ENCODE results near the gene AKAP13.

Gene AKAP13

GRCh38 chr15:85672332-85673084 is 292.1 kb downstream of the AKAP13 start:
- TF ChIP-seq CTCF (IDR thresholded peaks at IDR 0.05) (no peak), ZFX (IDR thresholded peaks at IDR 0.05; ENCODE audit: borderline replicate concordance) (no peak)
- H3K27ac ChIP-seq, result no peak overlapping the region; the same call in 1 of the 2 replicates

- TF ChIP-seq ZFX (IDR thresholded peaks at IDR 0.05; ENCODE audit: borderline replicate concordance) (no peak), CTCF (IDR thresholded peaks at IDR 0.05) (no peak)
- no peak overlapping the region; the same call in 1 of the 2 replicates for H3K27ac ChIP-seq
Observed at GRCh38 chr15:85673326-85673725, 292.9 kb downstream of the AKAP13 start.

- TF ChIP-seq CTCF (IDR thresholded peaks at IDR 0.05), result no peak
- no peak for TF ChIP-seq ZFX (IDR thresholded peaks at IDR 0.05; ENCODE audit: borderline replicate concordance)
- H3K27ac ChIP-seq, result no peak overlapping the region
Observed at GRCh38 chr15:85676342-85677098, 296.1 kb downstream of the AKAP13 start.

- no peak overlapping the region for H3K27ac ChIP-seq
- TF ChIP-seq CTCF (IDR thresholded peaks at IDR 0.05) (no peak), ZFX (IDR thresholded peaks at IDR 0.05; ENCODE audit: borderline replicate concordance) (no peak)
Observed at GRCh38 chr15:85679231-85679630, 298.8 kb downstream of the AKAP13 start.

- H3K27ac ChIP-seq, result no peak overlapping the region
Observed at GRCh38 chr15:85681386-85681785, 301.0 kb downstream of the AKAP13 start.

GRCh38 chr15:85684174-85684710 is 303.8 kb downstream of the AKAP13 start:
- TF ChIP-seq ZFX (IDR thresholded peaks at IDR 0.05; ENCODE audit: borderline replicate concordance) (no peak), CTCF (IDR thresholded peaks at IDR 0.05) (no peak)
- H3K27ac ChIP-seq, result no peak overlapping the region

More at GRCh38 chr15:85681386-85681785, 301.0 kb downstream of the AKAP13 start:
- TF ChIP-seq ZFX (IDR thresholded peaks at IDR 0.05; ENCODE audit: borderline replicate concordance), result no peak
- no peak for TF ChIP-seq CTCF (IDR thresholded peaks at IDR 0.05)

All from 22Rv1 (cell line).